Breast epithelium (tissue), 3 donors: ENCODE measurements around the gene CMTM6.

Experiments
- CTCF ChIP-seq, 3 donors: fragments of 450-650 bp; IDR thresholded peaks; one replicate each; pipeline ENCODE4 v1.5.1; 2016 to 2017; ENCODE audit warnings: antibody characterized with exemption in 3 of 3, mild to moderate bottlenecking in 3 of 3, moderate library complexity in 3 of 3
- POLR2A ChIP-seq: fragments of 450-650 bp; IDR thresholded peaks from one replicate; pipeline ENCODE4 v1.6.1; 2016; ENCODE audit warnings: antibody characterized with exemption, mild to moderate bottlenecking, moderate library complexity

GRCh38 chr3:32495085-32495484, 7.6 kb downstream of the CMTM6 start:
- no peak for TF ChIP-seq POLR2A
- no peak for TF ChIP-seq CTCF (IDR thresholded peaks at IDR 0.05)
